NCI-H524 (cell line): Measurements from ENCODE around the gene SSTR5.

Experiments used
- DNase-seq, 2 experiments: peaks; one replicate each; lab custom pipeline; 2025; lab: John Stamatoyannopoulos, UW

The SSTR5 gene

GRCh38 chr16:1039762-1040161, 32.8 kb upstream of the SSTR5 start:
- DNase-seq = no peak

GRCh38 chr16:1040346-1040745, 32.2 kb upstream of the SSTR5 start:
- DNase-seq = no peak

GRCh38 chr16:1042049-1042744, 30.4 kb upstream of the SSTR5 start:
- no peak for DNase-seq

GRCh38 chr16:1042866-1043265, 29.7 kb upstream of the SSTR5 start:
- DNase-seq = peak in 1 of 2 experiments; percentile 52

- no peak for DNase-seq
These were observed 28.6 kb upstream of the SSTR5 start for GRCh38 chr16:1043881-1044451.

- no peak for DNase-seq
These were observed 27.9 kb upstream of the SSTR5 start for GRCh38 chr16:1044460-1045309.

GRCh38 chr16:1045310-1045992, 27.1 kb upstream of the SSTR5 start:
- peak in 1 of 2 experiments; percentile 26 for DNase-seq

GRCh38 chr16:1045993-1046911, 26.3 kb upstream of the SSTR5 start:
- DNase-seq = no peak

- DNase-seq = no peak
These were observed 25.4 kb upstream of the SSTR5 start for GRCh38 chr16:1047123-1047522.

- no peak for DNase-seq
These were observed 24.7 kb upstream of the SSTR5 start for GRCh38 chr16:1047801-1048200.

GRCh38 chr16:1048442-1049112, 24.0 kb upstream of the SSTR5 start:
- DNase-seq = peak; percentile 14 to 50

GRCh38 chr16:1049113-1049975, 23.2 kb upstream of the SSTR5 start:
- DNase-seq = no peak

- DNase-seq = no peak
These were observed 22.6 kb upstream of the SSTR5 start for GRCh38 chr16:1049976-1050247.

GRCh38 chr16:1050516-1050915, 22.0 kb upstream of the SSTR5 start:
- DNase-seq = no peak

GRCh38 chr16:1050921-1051320, 21.6 kb upstream of the SSTR5 start:
- DNase-seq = no peak

- no peak for DNase-seq
These were observed 21.1 kb upstream of the SSTR5 start for GRCh38 chr16:1051446-1051845.

GRCh38 chr16:1052721-1053120, 19.8 kb upstream of the SSTR5 start:
- no peak for DNase-seq

GRCh38 chr16:1053121-1053521, 19.4 kb upstream of the SSTR5 start:
- DNase-seq = peak in 1 of 2 experiments; percentile 51

- DNase-seq = no peak
These were observed 18.7 kb upstream of the SSTR5 start for GRCh38 chr16:1053700-1054368.
